HG03521 (cell line): ENCODE results near the gene CD163L1.
"Not testable (repeated sequence)": the region's sequence is repeated elsewhere in the genome, so short reads cannot be mapped to it uniquely, and the experiment has no call there.

Experiments
- ATAC-seq: cut with Tn5 transposase; IDR thresholded peaks from one replicate; pipeline ENCODE4 v1.9.1; 2021; ENCODE audit warnings: mild to moderate bottlenecking, moderate library complexity; ENCODE audit not compliant: unreplicated experiment

Gene CD163L1

GRCh38 chr12:7337790-7338189, 106.2 kb downstream of the CD163L1 start:
- not testable (repeated sequence) for ATAC-seq

- no peak for ATAC-seq
These were observed 116.0 kb downstream of the CD163L1 start for GRCh38 chr12:7327918-7328317.

GRCh38 chr12:7324176-7324575, 119.8 kb downstream of the CD163L1 start:
- no peak for ATAC-seq

DNA sequence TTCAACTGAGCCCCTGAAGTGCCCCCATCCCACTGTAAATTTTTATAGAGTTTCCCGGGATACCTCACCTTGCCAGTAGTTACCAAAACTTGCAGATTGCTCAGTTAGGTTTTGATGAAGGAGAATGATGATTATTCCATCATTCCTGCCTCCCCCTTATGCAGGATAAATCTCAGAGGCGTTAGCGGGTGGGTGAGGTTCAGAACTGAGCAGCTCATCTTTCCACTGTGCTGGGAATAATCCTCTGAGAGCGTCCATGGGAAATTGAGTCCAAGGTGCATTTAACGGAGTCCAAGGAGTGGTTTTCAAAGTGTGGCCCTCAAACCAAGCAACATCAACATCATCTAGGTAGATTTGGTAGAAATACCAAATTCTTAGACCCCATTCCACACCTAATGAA, 121.4 kb downstream of the CD163L1 start:
- ATAC-seq, result no peak

DNA sequence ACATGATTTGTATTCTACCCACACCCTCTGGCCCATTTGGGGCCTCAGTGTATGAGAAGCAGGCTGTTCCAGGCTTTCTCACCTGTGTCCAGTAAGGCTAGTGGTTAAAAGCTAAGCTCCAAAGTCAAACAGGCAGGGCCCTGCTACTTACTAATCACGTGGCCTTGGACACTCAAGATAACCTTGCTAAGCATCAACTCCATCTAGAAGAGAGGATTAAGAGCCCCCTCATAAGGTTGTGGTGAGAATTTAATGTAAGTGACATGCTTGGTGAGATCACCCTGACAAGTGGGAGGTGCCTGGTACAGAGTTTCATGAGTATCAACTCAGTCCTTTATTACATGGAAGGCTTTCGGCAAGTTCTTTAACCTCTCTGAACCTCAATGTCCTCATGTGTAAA, 122.3 kb downstream of the CD163L1 start:
- no peak for ATAC-seq

DNA sequence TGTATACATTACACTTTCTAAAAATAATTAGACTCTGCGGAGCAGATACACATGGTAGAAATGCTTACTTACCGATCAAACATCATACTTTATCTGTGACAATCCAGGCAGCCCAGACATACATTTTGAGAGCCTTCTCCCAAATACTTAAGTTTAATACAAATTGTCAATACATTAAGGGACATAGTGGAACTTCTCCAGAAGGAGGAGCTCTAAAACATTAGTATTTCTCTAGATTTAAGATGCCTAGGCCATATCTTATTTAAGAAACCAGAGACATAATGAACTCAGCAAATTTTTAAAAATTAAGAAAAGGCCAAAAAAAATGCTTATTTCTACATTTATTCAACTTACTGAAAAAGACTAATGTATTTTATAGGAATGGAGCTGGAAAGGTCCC, 124.0 kb downstream of the CD163L1 start:
- no peak for ATAC-seq

GRCh38 chr12:7310070-7310469, 133.9 kb downstream of the CD163L1 start:
- ATAC-seq, result no peak
